ENCODE measurements around the gene DMD. TPM values are rescaled to one million over a fixed set of nuclear protein-coding genes. Genes with fewer than 3 reads are reported as not detected.

DMD gene
- total and polyA plus RNA-seq, 2 of the 8 experiments (the other 6 are each of a cell fraction or from before 2014, with no cell fraction given): 4.8 to 7.4 TPM

- H3K9ac ChIP-seq (replicated peaks in 1 of 4; ENCODE audit: extremely low read depth in 1 of 4, low read depth in 3 of 4, low read length in 3 of 4): no peak overlapping the region
- no peak overlapping the region for H2BK5ac ChIP-seq (ENCODE audit: low read depth, low read length)
- H2BK15ac ChIP-seq (ENCODE audit: low read length): no peak overlapping the region
- H4K91ac ChIP-seq (replicated peaks; ENCODE audit: insufficient read length, low read length): no peak overlapping the region
- H3K4me1 ChIP-seq (replicated peaks in 1 of 4; ENCODE audit: control insufficient read depth in 3 of 4, insufficient read depth in 4 of 4, low read length in 3 of 4): peaks cover 0 to 16% (median 3%) of the 10 kb centered on the region in 4 experiments; a peak in 4 of 7 replicates
- no peak overlapping the region for H2AK5ac ChIP-seq (ENCODE audit: low read depth, low read length)
- H3K14ac ChIP-seq (ENCODE audit: insufficient read length): no peak overlapping the region
- no peaks in the 10 kb centered on the region for H3K36me3 ChIP-seq (ENCODE audit: control insufficient read depth in 2 of 4, insufficient read depth in 4 of 4, low read length in 3 of 4)
- DNase-seq (ENCODE audit: low read depth in 1 of 2, low spot score in 2 of 2): peak in 1 of 2 experiments; percentile 43
- ChIA-PET CTCF (ENCODE audit: partially characterized antibody) (interaction anchor here (1.7 kb wide), 1 partner anchor 20 kb away, joined by 4 read pairs; no protein-coding TSS in a partner anchor), POLR2A (ENCODE audit: partially characterized antibody) (no interaction called here)
- no peaks in the 10 kb centered on the region for H3K27me3 ChIP-seq (replicated peaks in 1 of 4; ENCODE audit: control insufficient read depth in 3 of 4, extremely low read depth in 1 of 4, insufficient read depth in 3 of 4, low read length in 3 of 4)
- no peaks in the 10 kb centered on the region for H3K79me2 ChIP-seq (ENCODE audit: control insufficient read depth in 1 of 2, insufficient read depth in 2 of 2, low read length in 2 of 2)
- no peaks in the 10 kb centered on the region for H3K79me1 ChIP-seq (ENCODE audit: low read depth, low read length)
- no peak overlapping the region for H3K23ac ChIP-seq (ENCODE audit: insufficient read length)
- no peaks in the 10 kb centered on the region for H3K9me3 ChIP-seq (ENCODE audit: insufficient read depth in 2 of 2, low read depth in 1 of 2, low read length in 1 of 2)
- H3K4ac ChIP-seq (replicated peaks; ENCODE audit: insufficient read length, low read depth, low read length): no peak overlapping the region
- no peak overlapping the region for H2BK120ac ChIP-seq (replicated peaks; ENCODE audit: low read depth, low read length)
- no peak overlapping the region for H2BK12ac ChIP-seq (ENCODE audit: low read depth, low read length)
- no peak overlapping the region for H3K56ac ChIP-seq (replicated peaks; ENCODE audit: insufficient read length, low read depth, low read length)
- H3K4me2 ChIP-seq (ENCODE audit: insufficient read depth in 1 of 2, low read depth in 2 of 2, low read length in 2 of 2): peak overlapping the region; percentile 46 to 47; a peak in 2 of 4 replicates
- H3K27ac ChIP-seq (ENCODE audit: low read depth, low read length): no peak overlapping the region
- H4K20me1 ChIP-seq (replicated peaks in 1 of 2; ENCODE audit: control insufficient read depth in 1 of 2, insufficient read depth in 2 of 2, low read length in 2 of 2): no peaks in the 10 kb centered on the region
- H2AFZ ChIP-seq (ENCODE audit: low read length): no peak overlapping the region
- TF ChIP-seq GTF2F1 (IDR thresholded peaks at IDR 0.05; ENCODE audit: borderline replicate concordance, low read depth, low read length) (no peak), SP1 (IDR thresholded peaks at IDR 0.05; ENCODE audit: low read depth, low read length) (0 out of 2 replicates have a peak, but pooled peaks have one; percentile 18), TCF12 (IDR thresholded peaks at IDR 0.05; ENCODE audit: low read depth, low read length) (0 out of 2 replicates have a peak, but pooled peaks have one; percentile 16)
- no peak overlapping the region for H2BK20ac ChIP-seq (ENCODE audit: low read length)
- H3K4me3 ChIP-seq (ENCODE audit: extremely low read depth in 1 of 4, insufficient read depth in 2 of 4, low read depth in 3 of 4, low read length in 4 of 4): peak overlapping the region in 1 of 4 experiments; percentile 43; a peak in 2 of 8 replicates
- peak; percentile 100 for FAIRE-seq
- H3K18ac ChIP-seq (ENCODE audit: extremely low read depth, low read length): no peak overlapping the region
- 7% methylated on average over 4 of the region's 4 CpGs; no CpG with 5 or more reads in 1 of the 2 experiments for WGBS, 2 experiments (ENCODE audit: extremely low coverage in 1 of 2, insufficient coverage in 1 of 2, insufficient read length in 1 of 2, insufficient replicate concordance in 2 of 2, low coverage in 1 of 2, low lambda C conversion rate in 2 of 2, missing lambda C conversion rate in 1 of 2)
- no peak overlapping the region for H4K5ac ChIP-seq (ENCODE audit: insufficient read length, low read depth, low read length)
- no peak overlapping the region for H4K8ac ChIP-seq (ENCODE audit: extremely low read depth, insufficient read depth, low read length)
- no peaks in the 10 kb centered on the region for H3K23me2 ChIP-seq (ENCODE audit: low read depth, low read length)
Measured at GRCh38 chrX:31233941-31234496, 1977.3 kb downstream of the DMD start.

Data from H1 (cell line).